Pulmonary artery endothelial cell (primary cell): Measurements from ENCODE around the gene NRROS. TPM values are rescaled to one million over a fixed set of nuclear protein-coding genes. Genes with fewer than 3 reads are reported as not detected.

Experiments
- DNase-seq: peaks from one replicate; pipeline ENCODE4 v3.0.0-alpha.2; 2011; ENCODE audit warnings: low read depth, low spot score
- total RNA-seq: library from RNA; depleted of rRNA; stranded (reverse); fragments of >200 nt; gene quantifications from 2 replicates; pipeline ENCODE4 v1.2.3, GENCODE V29; 2014

Gene NRROS
- total RNA-seq, 1 donor from 2014 or later, result 4.8 TPM

DNA sequence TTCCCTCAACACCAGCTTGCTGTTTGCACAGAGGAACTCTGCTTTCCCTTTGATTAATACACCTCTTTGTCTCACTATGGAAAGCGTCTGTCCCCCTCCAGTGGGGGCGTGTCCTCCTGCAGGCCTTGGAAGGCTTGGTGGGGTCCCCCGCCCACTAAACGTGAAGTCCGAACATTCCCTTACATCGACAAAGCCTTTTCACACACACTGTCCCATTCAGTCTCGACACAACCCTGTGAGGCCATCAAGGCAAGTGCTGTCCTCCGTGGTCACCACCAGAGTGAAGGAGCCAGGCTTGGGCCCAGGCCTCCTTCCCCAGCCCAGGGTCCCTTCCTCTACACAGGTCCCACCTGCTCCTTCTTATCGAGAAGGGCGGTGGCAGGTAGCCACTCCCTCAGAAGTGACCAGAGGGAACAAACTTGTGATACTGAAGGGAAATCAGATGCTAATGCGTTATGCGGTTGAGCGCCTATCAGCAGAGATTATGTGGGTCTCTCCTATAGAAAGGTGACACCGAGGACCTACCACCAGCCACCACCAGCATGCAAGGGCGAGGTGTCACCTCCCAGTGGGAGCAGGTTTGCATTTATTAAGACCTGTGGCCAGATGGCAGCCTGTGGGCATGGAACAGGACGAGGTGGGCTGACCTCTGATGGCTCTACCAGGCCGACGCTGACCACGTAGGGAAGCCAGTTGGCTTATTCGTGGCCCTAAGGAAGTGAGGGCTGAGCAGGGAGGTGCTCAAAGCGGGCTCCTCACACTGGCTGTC lies 6.6 kb downstream of the NRROS start:
- DNase-seq, result no peak

- no peak for DNase-seq
These were observed 7.2 kb downstream of the NRROS start for GRCh38 chr3:196646666-196647216.

GRCh38 chr3:196650740-196651311 lies 11.3 kb downstream of the NRROS start:
- peak; percentile 97 for DNase-seq

GRCh38 chr3:196651819-196652218 lies 12.3 kb downstream of the NRROS start:
- DNase-seq, result no peak

DNA sequence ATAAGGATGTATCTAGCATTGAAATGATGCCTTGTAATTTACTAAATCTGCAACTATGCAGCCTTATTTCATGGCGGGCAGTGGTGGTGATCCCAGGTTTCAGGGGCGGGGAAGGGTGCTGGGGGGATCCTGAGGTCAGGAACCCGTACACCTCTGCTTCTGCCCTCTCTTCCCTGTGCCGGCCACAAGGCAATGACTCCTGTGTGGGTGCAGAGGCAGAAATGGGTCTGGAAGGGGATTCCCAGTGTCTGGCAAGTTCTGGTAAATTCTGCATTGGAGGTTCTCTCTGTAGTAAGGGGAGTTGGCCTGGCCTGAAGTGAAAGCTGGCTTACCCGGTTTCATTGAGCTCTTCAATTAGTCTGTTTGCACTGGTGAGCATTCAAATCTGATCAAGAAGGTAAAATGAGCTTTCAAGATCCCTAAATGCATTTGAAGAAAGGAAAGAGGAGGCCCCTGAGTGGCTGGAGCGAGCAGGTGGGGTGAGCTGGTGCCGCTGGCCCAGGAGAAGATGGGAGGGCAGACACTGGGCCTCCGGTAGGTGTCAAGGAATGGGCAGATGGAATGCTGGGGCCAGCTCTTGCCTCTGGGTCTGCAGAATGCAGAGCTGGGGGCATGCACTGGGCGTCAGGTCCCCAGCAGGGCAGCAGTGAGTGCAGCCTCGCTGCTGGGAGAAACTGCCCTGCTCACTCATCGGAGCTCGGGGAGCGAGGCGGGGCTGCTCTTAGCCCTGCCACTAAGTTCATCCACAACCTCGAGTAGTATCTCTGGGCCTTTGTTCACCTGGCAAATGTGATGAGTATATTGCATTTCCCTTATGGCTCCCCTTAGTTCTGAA lies 13.7 kb downstream of the NRROS start:
- no peak for DNase-seq

DNA sequence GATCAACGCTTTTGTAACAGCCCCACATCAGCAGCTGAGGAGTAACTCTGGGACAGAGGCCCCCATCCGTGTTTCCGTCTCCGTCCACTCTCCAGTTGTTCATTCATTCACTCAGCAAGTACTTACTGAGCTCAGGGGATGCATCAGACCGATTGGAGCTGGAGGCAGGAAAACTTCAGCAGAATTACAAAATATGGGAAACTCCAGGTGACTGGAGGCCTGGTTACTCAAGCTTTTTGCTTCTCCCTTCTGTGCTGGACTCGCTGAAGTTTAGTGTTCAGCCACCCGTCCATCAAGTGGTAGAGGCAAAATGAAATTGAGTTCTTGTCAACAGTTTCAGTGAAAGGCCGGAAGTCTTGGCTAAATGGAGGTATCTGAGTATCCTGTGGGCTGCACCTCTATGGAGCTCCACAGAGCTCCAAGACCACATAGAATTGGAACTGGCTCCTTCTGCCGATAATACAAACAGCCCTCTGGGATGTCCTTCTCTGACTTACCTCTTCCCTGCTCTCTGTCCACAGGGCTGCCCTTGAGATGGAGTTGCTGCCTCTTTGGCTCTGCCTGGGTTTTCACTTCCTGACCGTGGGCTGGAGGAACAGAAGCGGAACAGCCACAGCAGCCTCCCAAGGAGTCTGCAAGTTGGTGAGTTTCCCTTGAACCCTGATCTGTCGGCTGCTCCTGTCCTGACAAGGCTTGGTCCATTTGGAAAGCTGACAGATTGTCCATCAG lies 14.7 kb downstream of the NRROS start:
- DNase-seq, result no peak

- no peak for DNase-seq
These were observed 15.2 kb downstream of the NRROS start for GRCh38 chr3:196654735-196655090.

DNA sequence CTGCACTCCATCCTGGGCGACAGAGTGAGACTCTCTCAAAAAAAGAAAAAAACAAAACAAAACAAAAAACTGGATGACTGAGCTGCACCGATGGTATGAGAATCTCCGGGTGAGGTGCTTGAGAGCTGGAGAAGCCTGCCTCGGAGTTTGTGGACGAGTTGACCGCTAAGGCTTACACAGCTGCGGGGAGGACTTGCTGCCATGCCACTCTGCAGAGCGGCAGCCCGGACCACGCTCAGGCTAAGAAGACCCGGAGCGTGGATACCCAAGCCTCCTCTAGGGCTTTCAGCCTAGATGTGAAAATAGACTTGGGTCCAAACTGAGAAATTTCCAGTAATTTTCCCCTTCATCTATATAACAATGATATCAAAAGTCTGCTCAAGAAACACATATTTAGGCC lies 16.0 kb downstream of the NRROS start:
- DNase-seq, result no peak

DNA sequence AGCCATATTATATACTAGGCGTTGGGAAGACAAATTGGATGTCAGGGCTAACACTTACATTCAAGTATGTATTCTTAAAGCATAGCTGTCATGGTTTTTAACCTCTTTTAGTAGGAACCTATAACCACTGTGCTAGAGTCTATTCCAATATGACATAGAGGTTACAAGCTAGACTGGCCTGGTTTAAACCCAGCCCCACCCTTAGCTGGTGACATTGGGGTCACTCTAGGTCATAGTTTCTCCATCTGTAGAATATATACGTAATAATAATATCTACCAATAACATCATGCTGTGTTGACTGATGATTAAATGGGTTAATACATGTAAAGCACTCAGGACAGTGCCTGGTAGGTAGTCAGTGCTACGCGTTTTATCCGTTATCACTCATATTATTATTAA lies 16.7 kb downstream of the NRROS start:
- DNase-seq, result no peak

GRCh38 chr3:196659901-196660351 lies 20.4 kb downstream of the NRROS start:
- no peak for DNase-seq

DNA sequence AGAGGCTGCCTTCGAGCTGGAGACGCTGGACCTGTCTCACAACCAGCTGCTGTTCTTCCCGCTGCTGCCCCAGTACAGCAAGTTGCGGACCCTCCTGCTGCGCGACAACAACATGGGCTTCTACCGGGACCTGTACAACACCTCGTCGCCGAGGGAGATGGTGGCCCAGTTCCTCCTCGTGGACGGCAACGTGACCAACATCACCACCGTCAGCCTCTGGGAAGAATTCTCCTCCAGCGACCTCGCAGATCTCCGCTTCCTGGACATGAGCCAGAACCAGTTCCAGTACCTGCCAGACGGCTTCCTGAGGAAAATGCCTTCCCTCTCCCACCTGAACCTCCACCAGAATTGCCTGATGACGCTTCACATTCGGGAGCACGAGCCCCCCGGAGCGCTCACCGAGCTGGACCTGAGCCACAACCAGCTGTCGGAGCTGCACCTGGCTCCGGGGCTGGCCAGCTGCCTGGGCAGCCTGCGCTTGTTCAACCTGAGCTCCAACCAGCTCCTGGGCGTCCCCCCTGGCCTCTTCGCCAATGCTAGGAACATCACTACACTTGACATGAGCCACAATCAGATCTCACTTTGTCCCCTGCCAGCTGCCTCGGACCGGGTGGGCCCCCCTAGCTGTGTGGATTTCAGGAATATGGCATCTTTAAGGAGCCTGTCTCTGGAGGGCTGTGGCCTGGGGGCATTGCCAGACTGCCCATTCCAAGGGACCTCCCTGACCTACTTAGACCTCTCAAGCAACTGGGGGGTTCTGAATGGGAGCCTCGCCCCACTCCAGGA lies 21.1 kb downstream of the NRROS start:
- no peak for DNase-seq

DNA sequence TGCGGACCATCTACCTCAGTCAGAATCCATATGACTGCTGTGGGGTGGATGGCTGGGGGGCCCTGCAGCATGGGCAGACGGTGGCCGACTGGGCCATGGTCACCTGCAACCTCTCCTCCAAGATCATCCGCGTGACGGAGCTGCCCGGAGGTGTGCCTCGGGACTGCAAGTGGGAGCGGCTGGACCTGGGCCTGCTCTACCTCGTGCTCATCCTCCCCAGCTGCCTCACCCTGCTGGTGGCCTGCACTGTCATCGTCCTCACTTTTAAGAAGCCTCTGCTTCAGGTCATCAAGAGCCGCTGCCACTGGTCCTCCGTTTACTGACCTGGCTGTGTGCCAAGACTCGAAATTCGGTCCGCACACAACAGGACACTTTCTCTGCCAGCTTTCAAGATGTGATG lies 21.9 kb downstream of the NRROS start:
- DNase-seq, result no peak

DNA sequence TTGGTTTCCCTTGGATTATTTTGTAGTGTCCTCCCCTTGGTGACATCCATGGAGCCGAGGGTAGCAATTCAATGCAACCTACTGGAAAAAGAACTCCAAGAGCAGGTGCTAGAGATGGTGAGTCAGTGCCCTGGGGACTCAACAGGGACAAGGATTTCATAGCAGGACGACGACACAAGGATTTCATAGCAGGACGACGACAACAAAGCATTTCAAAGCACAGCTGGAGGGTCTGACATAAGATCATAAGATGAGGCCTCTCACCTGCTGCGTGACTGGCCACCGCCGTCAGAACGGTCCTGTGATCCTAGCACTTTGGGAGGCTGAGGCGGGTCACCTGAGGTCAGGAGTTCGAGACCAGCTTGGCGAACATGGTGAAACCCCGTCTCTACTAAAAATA lies 22.5 kb downstream of the NRROS start:
- DNase-seq, result no peak

- DNase-seq, result no peak
These were observed 23.4 kb downstream of the NRROS start for GRCh38 chr3:196662711-196663571.

DNA sequence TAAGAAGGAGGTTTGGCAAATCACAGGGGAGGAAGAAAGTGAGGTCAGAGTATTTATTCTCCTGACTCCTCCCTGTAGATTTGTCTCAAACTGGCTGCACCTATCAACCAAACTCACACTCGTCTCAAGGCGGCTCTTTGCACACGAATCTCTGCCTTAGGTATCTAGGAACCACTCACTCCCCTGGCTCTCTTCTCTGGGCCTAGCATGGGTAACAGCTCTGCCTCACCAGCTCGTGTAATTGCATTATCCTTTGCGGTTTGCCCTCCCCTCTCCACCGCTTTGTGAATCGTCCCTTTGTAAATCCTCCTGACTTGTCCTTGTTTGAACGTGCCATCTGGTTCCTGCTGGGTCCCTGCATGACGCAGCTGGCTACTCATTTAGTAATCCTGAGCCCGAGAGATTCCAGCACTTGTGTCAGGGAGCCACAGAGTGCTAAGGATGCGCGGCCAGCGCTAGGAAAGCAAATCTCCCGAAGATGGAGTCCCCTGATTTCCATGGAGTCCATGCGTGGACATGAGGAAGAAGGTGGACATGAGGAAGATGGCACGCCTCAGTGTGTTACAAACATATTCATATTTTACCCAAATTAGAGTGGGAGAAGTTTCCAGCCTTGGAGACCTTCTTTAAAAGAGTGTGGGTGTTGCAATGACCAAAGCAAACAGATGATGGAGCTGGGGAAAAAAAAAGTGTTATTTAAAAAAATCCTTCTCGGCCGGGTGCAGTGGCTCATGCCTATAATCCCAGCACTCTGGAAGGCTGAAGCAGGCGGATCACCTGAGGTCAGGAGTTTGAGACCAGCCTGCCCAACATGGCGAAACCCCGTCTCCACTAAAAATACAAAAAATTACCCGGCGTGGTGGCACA lies 26.7 kb downstream of the NRROS start:
- no peak for DNase-seq

DNA sequence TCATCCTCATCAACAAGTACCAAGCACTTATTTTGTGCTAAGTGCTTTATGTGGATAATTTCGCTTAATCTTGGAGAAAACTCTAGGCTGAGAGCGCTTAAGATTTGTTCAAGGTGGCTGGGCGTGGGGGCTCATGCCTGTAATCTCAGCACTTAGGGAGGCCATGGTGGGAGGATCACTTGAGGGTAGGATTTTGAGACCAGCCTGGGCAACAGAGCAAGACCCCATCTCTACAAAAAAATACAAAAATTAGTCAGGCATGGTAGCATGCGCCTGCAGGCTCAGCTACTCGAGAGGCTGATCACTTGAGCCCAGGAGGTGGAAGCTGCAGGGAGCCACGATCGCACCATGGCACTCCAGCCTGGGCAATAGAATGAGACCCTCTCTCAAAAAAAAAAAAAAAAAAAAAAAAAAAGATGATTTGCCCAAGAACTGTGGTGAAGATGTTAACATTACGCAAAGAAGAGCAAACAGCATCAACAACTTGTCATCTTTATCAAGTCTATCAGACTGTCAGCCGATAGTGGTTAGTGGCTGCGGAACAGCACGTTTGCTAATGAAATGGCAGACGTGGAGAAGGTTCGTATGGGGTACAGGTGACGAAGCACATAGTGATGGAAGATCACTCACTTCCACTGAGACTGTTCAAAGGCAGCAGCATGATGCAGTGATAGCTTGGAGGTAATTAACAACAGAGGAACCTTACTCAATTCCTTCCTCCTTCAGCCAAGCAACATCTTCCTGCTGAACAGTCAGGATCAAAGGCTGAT lies 27.7 kb downstream of the NRROS start:
- no peak for DNase-seq

GRCh38 chr3:196670339-196670738 lies 30.8 kb downstream of the NRROS start:
- DNase-seq, result no peak

GRCh38 chr3:196673632-196674031 lies 34.1 kb downstream of the NRROS start:
- no peak for DNase-seq
